Hepatic stellate cell (primary cell): ENCODE data around the gene PRSS22.
A peak's percentile ranks its signal among the peaks of the same experiment; 100 is the strongest.

Source experiments
- DNase-seq: peaks from one replicate; pipeline ENCODE4 v3.0.0; 2011; ENCODE audit warnings: low spot score

Gene PRSS22

GRCh38 chr16:2881783-2882649, 24.0 kb upstream of the PRSS22 start:
- no peak for DNase-seq

- no peak for DNase-seq
Observed at GRCh38 chr16:2879854-2880508, 22.0 kb upstream of the PRSS22 start.

GRCh38 chr16:2874912-2875362, 17.0 kb upstream of the PRSS22 start:
- peak; percentile 68 for DNase-seq

- DNase-seq = no peak
Observed at GRCh38 chr16:2874032-2874911, 16.3 kb upstream of the PRSS22 start.

GRCh38 chr16:2871926-2872325, 14.0 kb upstream of the PRSS22 start:
- DNase-seq = no peak

GRCh38 chr16:2867987-2868789, 10.2 kb upstream of the PRSS22 start:
- peak; percentile 98 for DNase-seq

- no peak for DNase-seq
Observed at GRCh38 chr16:2867661-2867986, 9.7 kb upstream of the PRSS22 start.

- no peak for DNase-seq
Observed at GRCh38 chr16:2866431-2866830, 8.5 kb upstream of the PRSS22 start.

GRCh38 chr16:2865651-2866050, 7.7 kb upstream of the PRSS22 start:
- no peak for DNase-seq

GRCh38 chr16:2860826-2861567, 3.0 kb upstream of the PRSS22 start:
- no peak for DNase-seq

- DNase-seq = no peak
Observed at GRCh38 chr16:2859686-2860265, 1.8 kb upstream of the PRSS22 start.

- DNase-seq = no peak
Observed at GRCh38 chr16:2858245-2859025, 465 bp upstream of the PRSS22 start.

- DNase-seq = no peak
Observed at GRCh38 chr16:2856686-2857450, 1.1 kb downstream of the PRSS22 start.

GRCh38 chr16:2856061-2856670, 1.8 kb downstream of the PRSS22 start:
- no peak for DNase-seq

GRCh38 chr16:2855536-2855935, 2.4 kb downstream of the PRSS22 start:
- no peak for DNase-seq

- no peak for DNase-seq
Observed at GRCh38 chr16:2854700-2855309, 3.2 kb downstream of the PRSS22 start.

- DNase-seq = no peak
Observed at GRCh38 chr16:2853531-2854073, 4.4 kb downstream of the PRSS22 start.
